Ectodermal cell (in vitro differentiated cells): ENCODE data around the gene ZNF296. TPM values are rescaled to one million over a fixed set of nuclear protein-coding genes. Genes with fewer than 3 reads are reported as not detected.
"Not testable (repeated sequence)": the region's sequence is repeated elsewhere in the genome, so short reads cannot be mapped to it uniquely, and the experiment has no call there.

Source experiments
- H3K27ac ChIP-seq: 2 replicates; pipeline ENCODE4 v1.7.0; 2013; ENCODE audit warnings: mild to moderate bottlenecking, low read depth, low read length; ENCODE audit not compliant: insufficient read depth, poor library complexity, severe bottlenecking
- H3K27me3 ChIP-seq: 2 replicates; pipeline ENCODE4 v1.7.0; 2013; ENCODE audit warnings: mild to moderate bottlenecking, low read length; ENCODE audit not compliant: insufficient read depth, control insufficient read depth, poor library complexity, severe bottlenecking
- H3K36me3 ChIP-seq: one replicate; pipeline ENCODE4 v1.7.0; 2013; ENCODE audit warnings: low read length; ENCODE audit not compliant: control insufficient read depth, insufficient read depth
- H3K4me1 ChIP-seq: one replicate; pipeline ENCODE4 v1.7.0; 2013; ENCODE audit warnings: low read length; ENCODE audit not compliant: control insufficient read depth, insufficient read depth
- H3K4me3 ChIP-seq: 2 replicates; pipeline ENCODE4 v1.7.0; 2013; ENCODE audit warnings: low read depth, low read length, control low read depth; ENCODE audit not compliant: insufficient read depth
- H3K9me3 ChIP-seq: 2 replicates; pipeline ENCODE4 v1.7.0; 2013; ENCODE audit warnings: mild to moderate bottlenecking, low read length, moderate library complexity; ENCODE audit not compliant: control insufficient read depth
- WGBS, 2 experiments: methylation state at CpG; one replicate each; pipeline ENCODE4 v1.1.7; 2013; ENCODE audit warnings: missing lambda C conversion rate in 2 of 2; 5-methylcytosine and 5-hydroxymethylcytosine counted together
- polyA plus RNA-seq, 4 experiments: library from polyadenylated mRNA; stranded (reverse); fragments of 50-300 nt; gene quantifications; one replicate each; pipeline ENCODE4 v1.2.3, GENCODE V29; 2013

ZNF296 gene
- 1.7 TPM for polyA plus RNA-seq (2013, experiment 1 of 4)
- 1.4 TPM for polyA plus RNA-seq (2013, experiment 2 of 4)
- polyA plus RNA-seq (2013, experiment 3 of 4): 1.6 TPM
- 1.8 TPM for polyA plus RNA-seq (2013, experiment 4 of 4)

DNA sequence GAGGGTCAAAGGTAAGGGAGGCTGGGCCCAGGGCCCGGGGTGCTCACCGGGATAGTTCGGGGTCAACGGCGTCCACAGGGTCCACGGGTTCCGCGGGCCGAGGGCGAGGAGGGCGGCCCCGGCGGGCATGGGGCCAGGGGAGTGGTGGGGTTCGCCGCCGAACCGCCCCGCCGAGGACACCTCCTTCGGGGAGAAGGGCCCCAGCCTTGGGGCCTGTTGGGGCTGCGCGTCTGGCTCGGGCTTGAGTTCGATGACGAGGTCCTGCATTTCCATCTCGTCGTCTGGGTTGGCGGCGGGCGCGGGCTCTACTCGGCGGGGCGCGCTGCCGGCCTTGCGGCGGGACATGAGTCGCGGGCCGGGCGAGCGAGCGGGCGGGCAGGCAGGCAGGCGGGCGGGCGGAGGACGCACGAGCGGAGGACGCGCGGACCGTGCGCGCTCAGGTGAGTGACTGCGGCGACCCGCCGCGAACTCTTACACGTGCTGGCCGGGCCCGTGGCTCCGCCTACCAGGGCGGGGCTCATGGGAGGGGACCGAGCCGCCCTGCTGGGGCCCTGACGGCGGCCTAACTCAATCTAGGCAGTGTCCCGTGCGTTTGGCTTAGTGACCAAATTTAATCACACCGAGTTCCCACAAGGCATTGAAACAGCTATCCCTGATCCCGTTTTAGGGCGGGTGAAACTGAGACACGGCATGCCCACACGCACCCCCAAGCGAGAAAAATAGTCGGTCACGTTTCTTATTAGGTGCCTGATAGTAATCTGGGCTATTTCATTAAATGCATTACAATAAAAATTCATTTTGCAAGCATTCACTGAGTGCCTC, at the start of gene ZNF296:
Gene ZNF296 (minus strand): TSS at position 450 of the 822 bp plus-strand sequence. CDS start 105 bp downstream, at position 345.
- Histone ChIP-seq H3K4me3 (peak within 1 kb of the TSS; percentile 31), H3K27me3 (peaks cover 27% of the 10 kb centered on the region), H3K9me3 (no peaks in the 10 kb centered on the region), H3K4me1 (peaks cover 30% of the 10 kb centered on the region), H3K27ac (no peak within 1 kb of the TSS), H3K36me3 (peaks cover 4% of the 10 kb centered on the region)
- 1 to 2% methylated on average over 81 of the region's 81 CpGs for WGBS, 2 experiments

DNA sequence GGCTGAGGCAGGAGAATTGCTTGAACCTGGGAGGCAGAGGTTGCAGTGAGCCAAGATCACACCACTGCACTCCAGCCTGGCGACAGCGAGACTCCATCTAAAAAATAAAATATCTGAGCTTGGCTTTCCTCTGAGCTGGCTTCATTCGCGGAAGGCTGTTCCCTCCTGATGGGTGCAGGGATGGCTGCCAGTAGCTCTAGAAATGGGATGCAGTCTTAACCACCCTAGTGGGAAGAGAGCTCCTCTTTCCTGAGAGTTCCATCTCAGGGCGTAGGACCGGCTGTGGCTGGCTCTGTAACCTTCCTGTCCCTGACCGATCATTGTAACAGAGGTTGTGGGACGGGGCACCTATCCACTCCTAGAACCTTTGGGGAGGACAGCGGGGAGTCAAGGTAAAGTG, 49.1 kb upstream of the ZNF296 start:
- Histone ChIP-seq H3K9me3 (no peaks in the 10 kb centered on the region), H3K27me3 (no peaks in the 10 kb centered on the region), H3K36me3 (no peaks in the 10 kb centered on the region), H3K27ac (no peak overlapping the region), H3K4me1 (no peaks in the 10 kb centered on the region), H3K4me3 (no peak overlapping the region)
- WGBS, 2 experiments: 89 to 92% methylated on average over 9 of the region's 9 CpGs

DNA sequence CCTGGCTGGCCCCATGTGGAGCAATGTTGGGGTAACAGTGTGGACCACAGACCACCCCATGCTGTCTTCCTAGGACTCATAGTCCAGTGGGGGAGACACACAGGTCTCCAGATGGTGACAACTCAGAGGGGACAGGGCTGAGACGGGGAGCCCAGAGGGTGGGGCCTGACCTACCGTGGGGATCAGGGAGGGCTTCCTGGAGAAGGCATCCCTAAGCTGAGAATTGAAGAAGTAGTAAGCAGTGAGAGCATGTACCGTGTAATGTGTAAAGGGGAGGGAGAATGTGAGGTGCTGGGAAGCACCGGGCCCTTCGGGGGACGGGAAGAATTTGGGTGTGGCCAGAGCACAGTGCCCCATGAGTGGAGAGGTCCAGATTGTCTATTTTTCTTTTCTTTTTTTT, 47.7 kb upstream of the ZNF296 start:
- no peak overlapping the region for H3K27ac ChIP-seq
- H3K9me3 ChIP-seq: no peaks in the 10 kb centered on the region
- H3K4me3 ChIP-seq: no peak overlapping the region
- H3K27me3 ChIP-seq: no peaks in the 10 kb centered on the region
- H3K36me3 ChIP-seq: no peaks in the 10 kb centered on the region
- no peaks in the 10 kb centered on the region for H3K4me1 ChIP-seq
- WGBS, 2 experiments: 92 to 93% methylated on average over 6 of the region's 6 CpGs

DNA sequence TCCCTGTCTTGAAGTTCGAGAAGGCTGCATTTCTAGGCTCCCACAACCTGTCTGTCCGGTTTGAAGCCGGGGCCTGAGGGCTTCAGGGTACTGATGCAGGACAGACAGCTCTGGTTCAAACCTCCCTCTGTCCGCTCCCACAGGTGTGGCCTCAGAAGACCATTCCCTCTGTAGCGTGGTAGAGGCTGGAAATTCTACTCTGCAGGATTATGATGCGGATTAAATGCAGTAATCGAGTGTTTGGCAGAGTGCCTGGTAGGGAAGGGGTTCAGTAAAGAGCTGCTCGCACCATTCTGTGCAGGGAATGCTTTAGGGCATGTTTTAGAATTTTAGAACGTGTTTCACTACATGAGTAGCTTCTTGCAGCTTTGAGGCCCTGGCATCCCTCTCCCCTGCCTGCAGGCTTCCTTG, 47.2 kb upstream of the ZNF296 start:
- Histone ChIP-seq H3K27me3 (no peaks in the 10 kb centered on the region), H3K4me1 (no peaks in the 10 kb centered on the region), H3K27ac (no peak overlapping the region), H3K4me3 (no peak overlapping the region), H3K36me3 (no peaks in the 10 kb centered on the region), H3K9me3 (no peaks in the 10 kb centered on the region)
- 93 to 95% methylated on average over 9 of the region's 9 CpGs for WGBS, 2 experiments

DNA sequence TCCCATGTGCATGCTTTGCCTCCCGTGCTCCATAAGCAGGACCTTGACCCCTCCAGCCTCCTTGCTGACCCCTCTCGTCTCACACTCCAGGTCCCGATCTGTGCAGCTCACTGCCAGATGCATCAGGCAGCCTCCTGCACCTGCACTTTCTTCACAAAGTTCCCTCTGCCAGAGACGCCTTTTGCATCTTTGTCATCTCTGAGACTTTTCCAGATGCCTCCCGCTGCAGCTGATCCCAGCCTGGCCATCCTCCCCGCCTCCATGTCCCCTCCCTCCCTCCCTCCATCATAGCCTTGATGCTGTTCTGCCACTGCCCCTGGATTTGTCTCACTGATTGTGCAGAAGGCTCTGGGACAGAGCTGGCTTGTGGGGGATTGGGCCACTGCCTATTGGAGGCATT, 46.6 kb upstream of the ZNF296 start:
- no peak overlapping the region for H3K4me3 ChIP-seq
- peaks cover 4% of the 10 kb centered on the region for H3K4me1 ChIP-seq
- H3K36me3 ChIP-seq: no peaks in the 10 kb centered on the region
- no peaks in the 10 kb centered on the region for H3K9me3 ChIP-seq
- H3K27ac ChIP-seq: no peak overlapping the region
- no peaks in the 10 kb centered on the region for H3K27me3 ChIP-seq
- 89 to 93% methylated on average over 6 of the region's 6 CpGs for WGBS, 2 experiments

DNA sequence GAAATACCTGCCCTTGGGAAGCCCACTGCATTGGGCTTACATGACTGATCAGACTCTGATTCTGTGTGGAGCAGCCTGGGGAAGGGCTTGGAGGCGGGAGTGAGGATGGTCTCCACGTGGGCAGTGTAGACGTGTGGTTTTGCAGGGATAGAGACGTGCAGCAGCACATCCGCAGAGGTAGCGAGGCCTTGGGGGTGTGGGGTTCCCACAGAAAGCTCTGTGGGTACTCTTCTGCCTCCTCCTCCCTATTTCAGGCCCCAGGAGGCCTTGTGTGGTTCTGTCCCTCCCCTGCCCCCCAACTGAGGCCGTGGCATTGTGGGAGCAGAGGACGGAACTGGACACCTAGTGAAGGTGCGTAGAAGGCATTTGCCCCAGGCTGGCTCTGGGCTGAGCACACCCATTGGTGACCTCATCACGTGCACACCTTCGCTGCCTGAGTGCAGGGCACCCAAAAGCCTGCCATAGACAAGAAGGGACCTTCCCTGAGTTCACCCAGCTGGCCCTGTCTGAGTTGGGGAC, 45.6 kb upstream of the ZNF296 start:
- Histone ChIP-seq H3K4me3 (no peak overlapping the region), H3K9me3 (no peaks in the 10 kb centered on the region), H3K36me3 (no peaks in the 10 kb centered on the region), H3K4me1 (peaks cover 14% of the 10 kb centered on the region), H3K27me3 (no peaks in the 10 kb centered on the region), H3K27ac (no peak overlapping the region)
- WGBS, 2 experiments: 91 to 92% methylated on average over 11 of the region's 11 CpGs

DNA sequence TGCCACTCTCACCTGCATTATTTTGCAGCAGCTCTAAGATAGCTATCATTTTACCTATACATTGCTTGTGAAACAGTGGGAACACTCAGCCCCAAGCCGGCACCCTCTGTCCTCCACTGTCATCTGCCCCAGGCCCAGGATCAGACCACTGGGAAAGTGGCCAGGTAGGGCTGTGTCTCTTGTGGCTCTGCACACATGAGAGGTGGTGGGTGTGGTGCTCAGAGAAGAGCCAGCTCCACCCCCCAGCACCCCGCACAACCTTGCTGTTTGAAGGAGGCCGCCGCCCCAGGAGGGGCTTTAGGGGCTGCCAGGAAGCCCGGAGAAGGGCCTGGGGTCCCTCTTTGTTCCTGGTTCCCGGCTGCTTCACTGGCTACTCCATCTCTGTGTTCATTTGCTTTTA, 43.3 kb upstream of the ZNF296 start:
- WGBS, 2 experiments: 94 to 95% methylated on average over 6 of the region's 6 CpGs
- H3K27ac ChIP-seq: no peak overlapping the region
- no peaks in the 10 kb centered on the region for H3K36me3 ChIP-seq
- no peaks in the 10 kb centered on the region for H3K27me3 ChIP-seq
- no peaks in the 10 kb centered on the region for H3K9me3 ChIP-seq
- peaks cover 21% of the 10 kb centered on the region for H3K4me1 ChIP-seq
- no peak overlapping the region for H3K4me3 ChIP-seq

DNA sequence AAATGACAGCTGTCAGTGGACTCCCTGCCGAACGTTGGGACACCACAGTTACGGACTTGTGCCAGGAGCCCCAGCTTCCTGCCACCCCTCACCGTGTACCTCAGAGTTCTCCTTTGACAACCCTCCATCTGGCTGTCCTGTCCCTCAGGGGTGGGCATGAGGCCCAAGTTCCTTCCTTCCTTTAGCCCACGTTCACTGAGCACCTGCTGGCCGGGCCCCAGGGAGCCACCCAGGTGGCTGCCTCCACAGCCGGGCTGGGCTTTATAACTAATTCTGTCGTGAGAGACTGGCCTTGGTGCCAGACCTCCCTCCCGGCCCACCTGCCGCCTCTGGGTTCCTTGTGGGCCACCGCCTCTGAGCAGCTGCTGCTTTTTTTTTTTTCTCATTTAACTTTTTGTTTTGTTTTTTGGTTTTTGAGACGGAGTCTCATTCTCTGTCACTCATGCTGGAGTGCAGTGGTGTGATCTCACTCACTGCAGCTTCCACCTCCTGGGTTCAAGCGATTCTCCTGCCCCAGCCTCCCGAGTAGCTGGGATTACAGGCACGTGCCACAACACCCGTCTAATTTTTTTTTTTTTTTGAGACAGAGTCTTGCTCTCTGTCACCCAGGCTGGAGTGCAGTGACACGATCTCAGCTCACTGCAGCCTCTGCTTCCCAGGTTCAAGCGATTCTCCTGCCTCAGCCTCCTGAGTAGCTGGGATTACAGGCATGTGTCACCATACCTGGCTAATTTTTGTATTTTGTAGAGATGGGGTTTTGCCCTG, 42.5 kb upstream of the ZNF296 start:
- not testable (repeated sequence) for H3K4me3 ChIP-seq, H3K27me3 ChIP-seq, H3K36me3 ChIP-seq, H3K27ac ChIP-seq, H3K9me3 ChIP-seq
- peaks cover 21% of the 10 kb centered on the region for H3K4me1 ChIP-seq
- 88 to 89% methylated on average over 18 of the region's 18 CpGs for WGBS, 2 experiments

DNA sequence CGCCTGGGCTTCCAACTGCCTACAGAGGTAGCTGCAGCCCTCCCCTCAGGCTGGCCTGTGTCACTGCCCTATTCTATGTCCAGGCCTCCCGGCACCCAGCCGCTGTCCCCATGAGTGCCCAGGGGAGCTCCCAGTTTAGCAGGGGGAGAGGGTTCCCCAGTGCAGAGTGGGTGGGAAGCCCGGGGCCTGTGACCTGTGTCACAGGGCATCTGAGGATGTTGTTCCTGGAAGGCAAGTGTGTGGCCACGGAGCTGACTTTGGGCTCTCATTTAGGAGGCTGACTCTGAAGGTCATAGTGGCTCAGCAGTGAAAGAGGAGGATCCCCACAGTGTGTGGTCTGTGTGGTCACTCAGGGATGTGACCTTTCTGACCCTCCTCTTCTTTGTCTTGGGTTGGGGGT, 41.8 kb upstream of the ZNF296 start:
- 89 to 92% methylated on average over 5 of the region's 5 CpGs for WGBS, 2 experiments
- Histone ChIP-seq H3K27me3 (no peaks in the 10 kb centered on the region), H3K36me3 (no peaks in the 10 kb centered on the region), H3K27ac (peak overlapping the region; percentile 36), H3K9me3 (no peaks in the 10 kb centered on the region), H3K4me1 (peaks cover 21% of the 10 kb centered on the region), H3K4me3 (no peak overlapping the region)

DNA sequence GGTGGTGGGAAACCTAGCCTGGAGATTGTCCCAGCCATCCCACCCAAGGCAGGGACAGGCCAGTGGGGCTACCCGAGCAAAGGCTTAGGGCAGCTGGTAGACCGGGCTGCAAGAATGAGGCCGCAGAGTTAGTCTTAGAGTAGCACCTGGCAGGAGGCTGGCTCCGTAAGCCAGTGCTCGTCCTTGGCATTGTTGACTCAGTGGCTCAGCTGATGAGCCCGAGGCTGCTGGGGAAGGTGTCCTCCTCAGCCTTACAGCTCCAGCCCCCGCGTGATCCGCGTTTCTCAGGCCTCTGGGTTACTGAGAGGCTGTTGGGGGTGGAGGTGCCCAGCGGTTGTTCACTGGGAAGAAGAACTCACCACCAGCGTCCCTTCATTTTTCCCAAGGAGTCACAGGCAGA, 41.4 kb upstream of the ZNF296 start:
- Histone ChIP-seq H3K27ac (peak overlapping the region; percentile 36), H3K4me1 (peaks cover 21% of the 10 kb centered on the region), H3K9me3 (no peaks in the 10 kb centered on the region), H3K27me3 (no peaks in the 10 kb centered on the region), H3K4me3 (no peak overlapping the region), H3K36me3 (no peaks in the 10 kb centered on the region)
- 82 to 87% methylated on average over 12 of the region's 12 CpGs for WGBS, 2 experiments
